ENCODE results near the gene SSBP3. TPM values are rescaled to one million over a fixed set of nuclear protein-coding genes. Genes with fewer than 3 reads are reported as not detected.

SSBP3 gene
- total RNA-seq, 1 experiment from 2014 or later = 26.5 TPM

GRCh38 chr1:54337034-54337433 is 69.2 kb downstream of the SSBP3 start:
- Histone ChIP-seq H3K36me3 (ENCODE audit: low read depth) (no peaks in the 10 kb centered on the region), H3K79me2 (ENCODE audit: low read depth) (no peaks in the 10 kb centered on the region), H3K4me1 (replicated peaks; ENCODE audit: insufficient read depth) (no peaks in the 10 kb centered on the region), H3K4me3 (no peak overlapping the region), H3K9me2 (ENCODE audit: insufficient read depth) (no peaks in the 10 kb centered on the region), H2AFZ (no peak overlapping the region), H3K9me3 (ENCODE audit: insufficient read depth, low read depth) (no peaks in the 10 kb centered on the region), H3K27me3 (ENCODE audit: insufficient read depth, low read depth) (no peaks in the 10 kb centered on the region), H3K27ac (no peak overlapping the region), H4K20me1 (ENCODE audit: insufficient read depth) (no peaks in the 10 kb centered on the region), H3F3A (ENCODE audit: insufficient read depth, low read depth) (no peaks in the 10 kb centered on the region), H3K4me2 (no peak overlapping the region)
- no peak for DNase-seq
- no peak for TF ChIP-seq CTCF (conservative IDR thresholded peaks at IDR 0.05)
- CTCF ChIA-PET = no interaction called here
- no TSS peak for BruUV-seq (replicated peaks)
- POLR2A ChIA-PET (ENCODE audit: unreplicated experiment) = no interaction called here
- intact Hi-C loops (cut with micrococcal nuclease; ENCODE audit: unreplicated experiment) = no loop called here

- H3K27me3 ChIP-seq (ENCODE audit: insufficient read depth, low read depth) = no peaks in the 10 kb centered on the region
- H3K79me2 ChIP-seq (ENCODE audit: low read depth) = no peaks in the 10 kb centered on the region
- H3K9me2 ChIP-seq (ENCODE audit: insufficient read depth) = no peaks in the 10 kb centered on the region
- intact Hi-C loops (cut with micrococcal nuclease; ENCODE audit: unreplicated experiment) = no loop called here
- no peak overlapping the region for H3K4me3 ChIP-seq
- H3K4me2 ChIP-seq = no peak overlapping the region
- H3K27ac ChIP-seq = no peak overlapping the region
- no peaks in the 10 kb centered on the region for H3K9me3 ChIP-seq (ENCODE audit: insufficient read depth, low read depth)
- no TSS peak for BruUV-seq (replicated peaks)
- no peak overlapping the region for H2AFZ ChIP-seq
- ChIA-PET POLR2A (ENCODE audit: unreplicated experiment) (no interaction called here), CTCF (no interaction called here)
- no peak for DNase-seq
- no peaks in the 10 kb centered on the region for H3K36me3 ChIP-seq (ENCODE audit: low read depth)
- H3K4me1 ChIP-seq (replicated peaks; ENCODE audit: insufficient read depth) = no peaks in the 10 kb centered on the region
- no peaks in the 10 kb centered on the region for H4K20me1 ChIP-seq (ENCODE audit: insufficient read depth)
- TF ChIP-seq CTCF (conservative IDR thresholded peaks at IDR 0.05) = no peak
- no peaks in the 10 kb centered on the region for H3F3A ChIP-seq (ENCODE audit: insufficient read depth, low read depth)
Measured at GRCh38 chr1:54336116-54336515, 70.1 kb downstream of the SSBP3 start.

GRCh38 chr1:54335755-54336108 is 70.5 kb downstream of the SSBP3 start:
- Histone ChIP-seq H3K4me3 (no peak overlapping the region), H3K79me2 (ENCODE audit: low read depth) (no peaks in the 10 kb centered on the region), H3K36me3 (ENCODE audit: low read depth) (no peaks in the 10 kb centered on the region), H3K4me1 (replicated peaks; ENCODE audit: insufficient read depth) (no peaks in the 10 kb centered on the region), H3K9me2 (ENCODE audit: insufficient read depth) (no peaks in the 10 kb centered on the region), H3K4me2 (no peak overlapping the region), H3K27me3 (ENCODE audit: insufficient read depth, low read depth) (no peaks in the 10 kb centered on the region), H2AFZ (no peak overlapping the region), H3K27ac (no peak overlapping the region), H3F3A (ENCODE audit: insufficient read depth, low read depth) (no peaks in the 10 kb centered on the region), H3K9me3 (ENCODE audit: insufficient read depth, low read depth) (no peaks in the 10 kb centered on the region), H4K20me1 (ENCODE audit: insufficient read depth) (no peaks in the 10 kb centered on the region)
- TF ChIP-seq EZH2 (IDR thresholded peaks at IDR 0.05; ENCODE audit: low read depth) (no peak), CTCF (conservative IDR thresholded peaks at IDR 0.05) (no peak)
- POLR2A ChIA-PET (ENCODE audit: unreplicated experiment) = no interaction called here
- no TSS peak for BruUV-seq (replicated peaks)
- CTCF ChIA-PET = no interaction called here
- intact Hi-C loops (cut with micrococcal nuclease; ENCODE audit: unreplicated experiment) = no loop called here
- no peak for DNase-seq
